GM12873 (cell line): Measurements from ENCODE around the gene CSMD2.

Experiments
- TF ChIP-seq, protein P1 (sequence below): IDR thresholded peaks from 2 replicates; pipeline ENCODE4 v1.5.1; 2012; ENCODE audit warnings: low read depth, mild to moderate bottlenecking, moderate library complexity, low read length, control low read depth; ENCODE audit not compliant: insufficient read depth; ENCODE audit errors: missing control alignments

CSMD2 gene

DNA sequence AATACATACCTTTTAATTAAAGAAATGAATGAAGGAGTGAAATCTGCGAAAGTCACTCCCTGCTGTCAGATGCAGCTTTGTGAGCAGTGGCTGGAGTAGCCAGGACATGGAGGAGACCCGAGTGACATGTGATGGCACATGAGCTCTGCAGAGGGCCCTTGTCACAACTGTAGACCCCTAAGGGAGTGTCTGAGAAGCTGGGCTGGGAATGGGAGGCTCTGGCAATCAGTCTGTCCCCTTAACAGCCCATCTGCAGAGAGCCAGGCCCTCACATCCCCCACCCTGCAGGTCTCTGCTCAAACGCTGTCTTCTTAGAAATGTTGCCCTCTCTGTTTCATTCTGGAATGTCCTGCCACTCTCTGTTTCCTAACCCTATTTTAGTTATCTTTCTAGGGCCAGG is 176.9 kb downstream of the CSMD2 start:
- TF ChIP-seq, protein P1, sequence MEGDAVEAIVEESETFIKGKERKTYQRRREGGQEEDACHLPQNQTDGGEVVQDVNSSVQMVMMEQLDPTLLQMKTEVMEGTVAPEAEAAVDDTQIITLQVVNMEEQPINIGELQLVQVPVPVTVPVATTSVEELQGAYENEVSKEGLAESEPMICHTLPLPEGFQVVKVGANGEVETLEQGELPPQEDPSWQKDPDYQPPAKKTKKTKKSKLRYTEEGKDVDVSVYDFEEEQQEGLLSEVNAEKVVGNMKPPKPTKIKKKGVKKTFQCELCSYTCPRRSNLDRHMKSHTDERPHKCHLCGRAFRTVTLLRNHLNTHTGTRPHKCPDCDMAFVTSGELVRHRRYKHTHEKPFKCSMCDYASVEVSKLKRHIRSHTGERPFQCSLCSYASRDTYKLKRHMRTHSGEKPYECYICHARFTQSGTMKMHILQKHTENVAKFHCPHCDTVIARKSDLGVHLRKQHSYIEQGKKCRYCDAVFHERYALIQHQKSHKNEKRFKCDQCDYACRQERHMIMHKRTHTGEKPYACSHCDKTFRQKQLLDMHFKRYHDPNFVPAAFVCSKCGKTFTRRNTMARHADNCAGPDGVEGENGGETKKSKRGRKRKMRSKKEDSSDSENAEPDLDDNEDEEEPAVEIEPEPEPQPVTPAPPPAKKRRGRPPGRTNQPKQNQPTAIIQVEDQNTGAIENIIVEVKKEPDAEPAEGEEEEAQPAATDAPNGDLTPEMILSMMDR, result no peak

DNA sequence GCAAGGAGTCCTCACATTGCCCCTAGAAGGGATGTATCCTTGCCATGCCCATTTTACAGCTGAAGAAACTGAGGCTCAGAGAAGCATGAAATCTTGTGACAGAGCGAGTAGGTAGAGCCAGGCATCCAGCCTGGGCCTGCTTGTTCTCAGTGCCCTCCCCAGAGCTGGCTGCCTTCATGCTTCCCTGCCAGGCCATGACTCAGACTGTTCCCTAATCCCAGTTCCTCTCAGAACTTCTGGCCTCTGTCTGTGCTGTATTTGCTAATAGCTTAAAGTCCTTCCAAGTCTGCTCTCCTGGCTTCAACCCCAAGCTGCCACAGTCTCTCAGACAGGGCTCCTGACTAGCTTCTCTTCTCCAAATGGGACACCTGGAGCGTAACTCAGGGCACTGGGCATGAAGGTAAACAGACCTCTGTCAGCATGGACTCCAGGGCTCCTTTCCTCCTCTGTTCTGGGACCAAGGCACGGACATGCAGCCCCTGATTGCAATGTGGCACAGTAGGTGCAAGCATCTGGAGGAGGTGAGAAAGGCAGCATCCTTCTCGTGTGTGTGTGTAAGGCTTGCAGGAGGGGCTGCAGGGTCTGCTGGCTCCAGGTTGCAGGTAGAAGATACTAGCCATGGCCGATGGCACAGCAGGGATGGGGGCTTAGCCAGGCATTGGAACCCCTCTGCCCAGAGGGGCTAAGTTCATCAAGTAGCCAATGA is 178.5 kb downstream of the CSMD2 start:
- TF ChIP-seq, protein P1, result no peak

DNA sequence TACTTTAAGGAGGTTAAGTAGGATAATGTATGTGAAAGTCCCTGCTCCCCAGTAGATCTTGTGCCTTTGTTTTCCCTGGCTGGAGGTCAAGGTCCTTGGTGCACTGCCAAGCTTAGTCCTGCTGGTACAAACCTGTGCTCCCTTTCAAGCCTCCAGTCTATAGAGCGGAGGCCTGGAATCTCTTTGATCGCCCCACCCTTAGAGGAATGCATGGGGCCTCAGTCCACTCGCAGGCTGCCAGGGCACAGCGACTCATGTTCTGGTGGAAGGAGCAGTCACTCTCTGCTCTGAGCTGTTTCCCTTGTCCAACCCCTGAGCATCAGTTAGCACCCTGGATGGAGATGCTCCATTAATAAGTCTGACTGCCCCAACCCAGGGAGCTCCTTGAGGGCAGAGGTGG is 179.4 kb downstream of the CSMD2 start:
- TF ChIP-seq, protein P1, result no peak

DNA sequence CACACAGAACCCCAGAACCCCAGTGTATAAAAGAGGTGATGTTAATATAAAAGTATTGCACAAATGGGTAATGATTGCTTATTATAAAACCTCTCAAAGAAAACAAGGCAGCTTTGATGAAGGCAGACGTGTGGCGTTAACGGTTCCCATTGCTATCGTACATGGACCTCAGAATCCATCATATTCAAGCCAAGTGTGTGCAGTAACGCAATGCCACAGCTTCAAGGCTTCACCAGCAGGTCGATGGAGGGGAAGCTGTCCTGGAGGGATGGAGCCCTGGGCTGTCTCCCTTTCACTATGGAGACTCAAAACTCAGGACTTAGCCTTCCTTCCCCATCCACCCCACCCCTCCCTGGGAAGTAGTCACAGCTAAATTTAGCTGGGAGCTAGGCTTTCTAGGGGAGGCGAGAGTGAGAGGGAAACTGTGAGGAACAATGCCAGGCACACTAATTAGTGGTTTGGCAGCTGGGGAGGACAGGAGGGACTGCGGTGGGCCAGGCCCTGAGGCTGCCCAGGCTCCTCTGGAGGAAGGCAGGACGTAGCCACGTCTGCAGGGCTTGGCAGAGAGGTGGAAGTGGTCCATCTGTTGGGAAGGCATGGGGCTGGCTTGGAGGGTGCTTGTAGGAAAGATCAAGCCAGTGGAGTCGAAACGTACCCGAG is 180.0 kb downstream of the CSMD2 start:
- TF ChIP-seq, protein P1, result no peak

DNA sequence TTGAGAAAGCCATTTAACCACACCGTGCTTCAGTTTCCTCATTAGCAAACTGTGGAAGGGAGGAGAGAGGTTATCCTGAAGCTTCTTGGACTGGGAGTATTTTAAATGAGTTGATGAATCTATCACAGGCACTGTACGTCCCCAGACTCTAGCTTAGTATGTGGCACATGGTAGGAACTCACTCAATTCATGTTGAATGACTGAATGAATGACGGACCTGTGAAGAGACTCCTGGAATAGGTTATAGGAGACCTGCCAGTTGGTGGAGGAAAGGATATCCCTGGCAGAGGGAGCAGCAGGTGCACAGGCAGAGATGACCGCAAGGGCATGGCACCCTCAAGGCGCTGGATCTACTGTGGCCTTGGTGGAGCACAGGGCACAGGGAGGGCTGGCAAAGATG is 182.6 kb downstream of the CSMD2 start:
- TF ChIP-seq, protein P1, result no peak

DNA sequence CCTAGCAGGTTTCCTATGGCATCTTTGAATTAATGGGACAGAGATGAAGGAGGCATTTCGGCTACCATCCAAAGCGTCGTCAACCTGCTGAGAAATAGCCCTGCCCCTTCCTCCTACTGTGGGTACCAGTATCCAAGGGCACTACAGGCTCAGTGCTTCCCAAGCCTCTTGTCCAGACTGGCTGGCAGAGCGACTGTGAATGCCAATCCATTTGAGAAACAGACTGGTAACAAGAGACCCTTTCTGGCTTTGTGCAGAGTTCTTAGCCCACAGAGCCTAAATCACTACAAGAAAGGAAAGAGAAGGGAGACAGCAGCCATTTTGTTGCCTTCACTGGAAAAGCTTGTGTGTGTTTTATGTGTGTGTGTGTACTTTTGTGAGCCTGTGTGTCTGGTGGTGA is 185.7 kb downstream of the CSMD2 start:
- TF ChIP-seq, protein P1, result no peak

DNA sequence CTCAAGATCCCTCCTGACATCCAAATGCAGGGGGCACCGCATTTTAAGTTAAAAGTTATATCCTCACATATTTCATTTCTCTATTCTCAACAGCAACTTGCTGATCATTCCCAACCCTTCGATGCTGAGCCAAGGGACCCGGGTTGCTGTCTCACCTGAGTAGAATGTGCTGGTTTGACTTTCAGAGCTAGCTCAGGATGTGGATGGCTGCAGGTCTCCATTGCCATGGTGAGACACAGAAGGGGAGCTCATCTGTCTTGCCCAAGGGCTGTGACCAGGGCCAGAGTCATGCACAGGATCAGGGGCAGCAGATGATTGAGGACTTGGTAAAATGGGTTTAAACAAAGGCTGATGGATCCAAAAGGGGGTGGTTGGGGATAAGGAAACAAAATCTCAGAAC is 189.1 kb downstream of the CSMD2 start:
- TF ChIP-seq, protein P1, result no peak
